Measurements from ENCODE around the gene CYP27B1.

DNA sequence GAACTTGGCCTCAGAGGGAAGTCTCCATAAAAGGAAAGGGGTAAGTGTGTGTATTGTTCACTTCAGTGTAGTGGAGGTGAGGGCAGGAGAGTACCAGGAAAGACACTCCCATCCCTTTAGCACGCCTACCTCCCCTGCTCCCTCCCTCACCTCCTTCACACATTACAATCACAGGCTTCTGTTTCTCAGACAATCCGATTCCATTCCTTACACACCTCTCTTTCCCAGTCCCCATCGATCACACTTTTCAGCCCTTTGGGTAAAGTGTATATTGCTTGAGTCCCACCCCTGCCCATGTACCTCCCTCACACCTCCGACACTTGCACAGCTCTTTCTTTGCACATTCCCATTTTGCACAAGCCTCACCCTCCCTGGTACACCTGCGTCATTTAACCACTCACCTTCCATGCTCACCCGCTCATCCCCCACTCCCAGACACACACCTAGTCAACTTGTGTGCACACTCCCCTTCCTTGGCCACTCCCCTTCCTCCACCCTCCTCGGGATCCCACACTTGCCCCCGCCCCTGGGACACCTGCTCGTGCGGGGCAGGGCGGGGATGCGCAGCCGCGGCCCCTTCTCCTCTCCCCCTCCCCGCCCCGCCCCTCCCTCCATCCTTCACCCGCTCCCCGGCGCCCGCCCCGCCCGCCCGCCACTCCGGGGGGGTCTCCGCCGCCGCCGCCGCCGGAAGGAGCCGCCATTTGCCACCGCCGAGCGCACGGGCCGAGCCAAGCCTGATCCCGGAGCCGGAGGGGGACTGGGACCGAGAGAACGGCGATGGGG lies 12.3 kb downstream of the CYP27B1 start, which contains the start of gene MARCHF9:
- TF ChIP-seq, protein P1, sequence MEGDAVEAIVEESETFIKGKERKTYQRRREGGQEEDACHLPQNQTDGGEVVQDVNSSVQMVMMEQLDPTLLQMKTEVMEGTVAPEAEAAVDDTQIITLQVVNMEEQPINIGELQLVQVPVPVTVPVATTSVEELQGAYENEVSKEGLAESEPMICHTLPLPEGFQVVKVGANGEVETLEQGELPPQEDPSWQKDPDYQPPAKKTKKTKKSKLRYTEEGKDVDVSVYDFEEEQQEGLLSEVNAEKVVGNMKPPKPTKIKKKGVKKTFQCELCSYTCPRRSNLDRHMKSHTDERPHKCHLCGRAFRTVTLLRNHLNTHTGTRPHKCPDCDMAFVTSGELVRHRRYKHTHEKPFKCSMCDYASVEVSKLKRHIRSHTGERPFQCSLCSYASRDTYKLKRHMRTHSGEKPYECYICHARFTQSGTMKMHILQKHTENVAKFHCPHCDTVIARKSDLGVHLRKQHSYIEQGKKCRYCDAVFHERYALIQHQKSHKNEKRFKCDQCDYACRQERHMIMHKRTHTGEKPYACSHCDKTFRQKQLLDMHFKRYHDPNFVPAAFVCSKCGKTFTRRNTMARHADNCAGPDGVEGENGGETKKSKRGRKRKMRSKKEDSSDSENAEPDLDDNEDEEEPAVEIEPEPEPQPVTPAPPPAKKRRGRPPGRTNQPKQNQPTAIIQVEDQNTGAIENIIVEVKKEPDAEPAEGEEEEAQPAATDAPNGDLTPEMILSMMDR (conservative IDR thresholded peaks at IDR 0.05; ENCODE audit: low read length): no peak
- no peak for TF ChIP-seq EZH2phosphoT487 (IDR thresholded peaks at IDR 0.05; ENCODE audit: borderline replicate concordance, low read depth, low read length)
